IPS-15b (cell line): ENCODE data around the gene KLF2.
"Not testable (repeated sequence)": the region's sequence is repeated elsewhere in the genome, so short reads cannot be mapped to it uniquely, and the experiment has no call there.

ENCODE experiments used
- H3K27me3 ChIP-seq: one replicate; pipeline ENCODE4 v1.6.1; 2013; ENCODE audit warnings: low read length; ENCODE audit not compliant: control insufficient read depth, insufficient read depth
- H3K36me3 ChIP-seq: one replicate; pipeline ENCODE4 v1.6.1; 2013; ENCODE audit warnings: low read length; ENCODE audit not compliant: control insufficient read depth, insufficient read depth
- H3K4me1 ChIP-seq: one replicate; pipeline ENCODE4 v1.6.1; 2013; ENCODE audit warnings: mild to moderate bottlenecking, low read length; ENCODE audit not compliant: control insufficient read depth, insufficient read depth
- H3K4me3 ChIP-seq: one replicate; pipeline ENCODE4 v1.5.1; 2013; ENCODE audit warnings: low read depth, low read length
- H3K9ac ChIP-seq: one replicate; pipeline ENCODE4 v1.6.1; 2013; ENCODE audit warnings: low read depth, mild to moderate bottlenecking, low read length
- H3K9me3 ChIP-seq: one replicate; pipeline ENCODE4 v1.6.1; 2013; ENCODE audit warnings: mild to moderate bottlenecking, low read length; ENCODE audit not compliant: control insufficient read depth, insufficient read depth

The KLF2 gene

GRCh38 chr19:16295057-16295456, 29.6 kb upstream of the KLF2 start:
- H3K9me3 ChIP-seq, result no peaks in the 10 kb centered on the region
- no peak overlapping the region for H3K4me3 ChIP-seq
- H3K27me3 ChIP-seq, result no peaks in the 10 kb centered on the region
- H3K9ac ChIP-seq, result no peak overlapping the region
- H3K36me3 ChIP-seq, result no peaks in the 10 kb centered on the region
- no peaks in the 10 kb centered on the region for H3K4me1 ChIP-seq

- Histone ChIP-seq H3K4me1 (no peaks in the 10 kb centered on the region), H3K4me3 (no peak overlapping the region), H3K9me3 (no peaks in the 10 kb centered on the region), H3K36me3 (no peaks in the 10 kb centered on the region), H3K9ac (no peak overlapping the region), H3K27me3 (no peaks in the 10 kb centered on the region)
Measured at GRCh38 chr19:16296713-16297112, 27.9 kb upstream of the KLF2 start.

- H3K4me1 ChIP-seq, result no peaks in the 10 kb centered on the region
- no peak overlapping the region for H3K9ac ChIP-seq
- no peaks in the 10 kb centered on the region for H3K36me3 ChIP-seq
- no peak overlapping the region for H3K4me3 ChIP-seq
- no peaks in the 10 kb centered on the region for H3K9me3 ChIP-seq
- H3K27me3 ChIP-seq, result no peaks in the 10 kb centered on the region
Measured at GRCh38 chr19:16297575-16298178, 26.9 kb upstream of the KLF2 start.

GRCh38 chr19:16298334-16298733, 26.3 kb upstream of the KLF2 start:
- H3K9ac ChIP-seq, result no peak overlapping the region
- no peaks in the 10 kb centered on the region for H3K27me3 ChIP-seq
- no peak overlapping the region for H3K4me3 ChIP-seq
- H3K9me3 ChIP-seq, result no peaks in the 10 kb centered on the region
- H3K36me3 ChIP-seq, result no peaks in the 10 kb centered on the region
- H3K4me1 ChIP-seq, result no peaks in the 10 kb centered on the region

- H3K27me3 ChIP-seq, result no peaks in the 10 kb centered on the region
- H3K9ac ChIP-seq, result no peak overlapping the region
- no peak overlapping the region for H3K4me3 ChIP-seq
- H3K4me1 ChIP-seq, result no peaks in the 10 kb centered on the region
- no peaks in the 10 kb centered on the region for H3K9me3 ChIP-seq
- H3K36me3 ChIP-seq, result no peaks in the 10 kb centered on the region
Measured at GRCh38 chr19:16301999-16302694, 22.5 kb upstream of the KLF2 start.

- Histone ChIP-seq H3K27me3 (no peaks in the 10 kb centered on the region), H3K9ac (no peak overlapping the region), H3K4me3 (no peak overlapping the region), H3K4me1 (no peaks in the 10 kb centered on the region), H3K36me3 (no peaks in the 10 kb centered on the region), H3K9me3 (no peaks in the 10 kb centered on the region)
Measured at GRCh38 chr19:16303755-16304154, 20.9 kb upstream of the KLF2 start.

- H3K4me1 ChIP-seq, H3K4me3 ChIP-seq, H3K9ac ChIP-seq, H3K27me3 ChIP-seq, H3K36me3 ChIP-seq, H3K9me3 ChIP-seq: not testable (repeated sequence)
Measured at GRCh38 chr19:16304511-16304910, 20.1 kb upstream of the KLF2 start.

- H3K27me3 ChIP-seq, H3K36me3 ChIP-seq, H3K4me3 ChIP-seq, H3K9ac ChIP-seq, H3K9me3 ChIP-seq, H3K4me1 ChIP-seq: not testable (repeated sequence)
Measured at GRCh38 chr19:16305060-16305459, 19.6 kb upstream of the KLF2 start.

- H3K4me1 ChIP-seq, result no peaks in the 10 kb centered on the region
- H3K9ac ChIP-seq, result no peak overlapping the region
- no peak overlapping the region for H3K4me3 ChIP-seq
- no peaks in the 10 kb centered on the region for H3K9me3 ChIP-seq
- no peaks in the 10 kb centered on the region for H3K27me3 ChIP-seq
- H3K36me3 ChIP-seq, result no peaks in the 10 kb centered on the region
Measured at GRCh38 chr19:16306728-16307402, 17.8 kb upstream of the KLF2 start.

- Histone ChIP-seq H3K4me3 (no peak overlapping the region), H3K27me3 (no peaks in the 10 kb centered on the region), H3K4me1 (no peaks in the 10 kb centered on the region), H3K36me3 (no peaks in the 10 kb centered on the region), H3K9me3 (no peaks in the 10 kb centered on the region), H3K9ac (no peak overlapping the region)
Measured at GRCh38 chr19:16308081-16308480, 16.5 kb upstream of the KLF2 start.

- Histone ChIP-seq H3K27me3 (no peaks in the 10 kb centered on the region), H3K36me3 (no peaks in the 10 kb centered on the region), H3K4me3 (no peak overlapping the region), H3K9ac (no peak overlapping the region), H3K4me1 (no peaks in the 10 kb centered on the region), H3K9me3 (no peaks in the 10 kb centered on the region)
Measured at GRCh38 chr19:16309643-16310042, 15.0 kb upstream of the KLF2 start.
